Measurements from ENCODE around the gene MAP7.

MAP7 gene

DNA sequence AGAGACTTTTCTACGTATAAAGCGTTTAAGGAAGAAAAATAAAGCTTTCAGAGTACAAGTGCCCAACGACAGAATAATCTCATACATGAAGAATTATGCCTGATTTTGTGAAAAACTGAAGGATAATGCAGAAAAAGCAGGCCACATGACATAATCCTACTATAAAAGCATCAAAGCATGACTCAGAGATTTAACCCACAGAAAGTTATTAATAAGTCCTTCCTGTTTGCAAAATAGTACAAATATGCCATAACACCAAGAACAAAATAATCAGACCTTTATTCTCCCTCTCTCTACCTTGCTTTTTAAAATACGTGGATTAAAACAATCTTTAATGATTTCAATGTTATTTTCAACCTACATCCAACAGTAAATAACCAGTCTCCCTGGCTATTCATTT lies 142.0 kb downstream of the MAP7 start:
- no peak for DNase-seq
- H3K36me3 ChIP-seq (replicated peaks): no peaks in the 10 kb centered on the region
- no peak for TF ChIP-seq CTCF (IDR thresholded peaks at IDR 0.05; ENCODE audit: low read depth, low read length, missing control alignments)
- no peak overlapping the region for H3K4me3 ChIP-seq (ENCODE audit: low read depth, low read length)
- in situ Hi-C loops (cut with HindIII; ENCODE audit: low pct_ligation_motif_present, low sequenced_read_pairs): no loop called here
- no peak overlapping the region for H3K27ac ChIP-seq
- no peaks in the 10 kb centered on the region for H3K27me3 ChIP-seq (replicated peaks)

GRCh38 chr6:136405420-136406029 lies 144.7 kb downstream of the MAP7 start:
- TF ChIP-seq CTCF (IDR thresholded peaks at IDR 0.05; ENCODE audit: low read depth, low read length, missing control alignments): no peak
- no peaks in the 10 kb centered on the region for H3K36me3 ChIP-seq (replicated peaks)
- H3K27me3 ChIP-seq (replicated peaks): no peaks in the 10 kb centered on the region
- no peak overlapping the region for H3K4me3 ChIP-seq (ENCODE audit: low read depth, low read length)
- DNase-seq: no peak
- H3K27ac ChIP-seq: no peak overlapping the region
- in situ Hi-C loops (cut with HindIII; ENCODE audit: low pct_ligation_motif_present, low sequenced_read_pairs): no loop called here

GRCh38 chr6:136404627-136405419 lies 145.4 kb downstream of the MAP7 start:
- TF ChIP-seq CTCF (IDR thresholded peaks at IDR 0.05; ENCODE audit: low read depth, low read length, missing control alignments): no peak
- in situ Hi-C loops (cut with HindIII; ENCODE audit: low pct_ligation_motif_present, low sequenced_read_pairs): no loop called here
- Histone ChIP-seq H3K27ac (no peak overlapping the region), H3K4me3 (ENCODE audit: low read depth, low read length) (no peak overlapping the region), H3K36me3 (replicated peaks) (no peaks in the 10 kb centered on the region), H3K27me3 (replicated peaks) (no peaks in the 10 kb centered on the region)
- no peak for DNase-seq

DNA sequence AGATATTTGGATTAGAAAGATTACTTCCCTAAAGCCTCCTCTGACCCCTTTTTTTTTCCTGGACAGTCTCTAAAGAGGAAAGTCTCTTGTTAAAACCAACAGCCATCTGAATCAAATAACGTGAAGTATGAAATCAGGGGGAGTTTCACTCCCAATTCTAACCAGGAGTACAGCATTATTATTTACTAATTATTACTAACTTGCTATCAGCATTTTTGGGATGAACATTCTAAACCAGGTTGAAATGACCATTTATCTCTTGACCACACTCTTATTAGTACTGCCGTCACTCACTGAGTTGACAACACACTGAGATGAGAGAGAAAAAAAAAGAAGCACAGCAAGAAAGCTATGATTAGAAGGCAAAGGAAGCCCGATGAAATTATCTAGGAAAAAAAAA lies 146.2 kb downstream of the MAP7 start:
- in situ Hi-C loops (cut with HindIII; ENCODE audit: low pct_ligation_motif_present, low sequenced_read_pairs): no loop called here
- Histone ChIP-seq H3K27ac (no peak overlapping the region), H3K27me3 (replicated peaks) (no peaks in the 10 kb centered on the region), H3K36me3 (replicated peaks) (no peaks in the 10 kb centered on the region), H3K4me3 (ENCODE audit: low read depth, low read length) (no peak overlapping the region)
- TF ChIP-seq CTCF (IDR thresholded peaks at IDR 0.05; ENCODE audit: low read depth, low read length, missing control alignments): no peak
- no peak for DNase-seq

- no peak for TF ChIP-seq CTCF (IDR thresholded peaks at IDR 0.05; ENCODE audit: low read depth, low read length, missing control alignments)
- no peaks in the 10 kb centered on the region for H3K27me3 ChIP-seq (replicated peaks)
- no peak overlapping the region for H3K27ac ChIP-seq
- no peak overlapping the region for H3K4me3 ChIP-seq (ENCODE audit: low read depth, low read length)
- no peaks in the 10 kb centered on the region for H3K36me3 ChIP-seq (replicated peaks)
- in situ Hi-C loops (cut with HindIII; ENCODE audit: low pct_ligation_motif_present, low sequenced_read_pairs): no loop called here
- peak; percentile 86 for DNase-seq
Observed at GRCh38 chr6:136403110-136403980, 146.9 kb downstream of the MAP7 start.

Data from brain microvascular endothelial cell (primary cell).